ENCODE measurements around the gene ARL4A. TPM values are rescaled to one million over a fixed set of nuclear protein-coding genes. Genes with fewer than 3 reads are reported as not detected.
A peak's percentile ranks its signal among the peaks of the same experiment; 100 is the strongest.

Gene ARL4A
- total and polyA plus RNA-seq, 7 donors: 2.5 to 47.7 (median 7.4) TPM

DNA sequence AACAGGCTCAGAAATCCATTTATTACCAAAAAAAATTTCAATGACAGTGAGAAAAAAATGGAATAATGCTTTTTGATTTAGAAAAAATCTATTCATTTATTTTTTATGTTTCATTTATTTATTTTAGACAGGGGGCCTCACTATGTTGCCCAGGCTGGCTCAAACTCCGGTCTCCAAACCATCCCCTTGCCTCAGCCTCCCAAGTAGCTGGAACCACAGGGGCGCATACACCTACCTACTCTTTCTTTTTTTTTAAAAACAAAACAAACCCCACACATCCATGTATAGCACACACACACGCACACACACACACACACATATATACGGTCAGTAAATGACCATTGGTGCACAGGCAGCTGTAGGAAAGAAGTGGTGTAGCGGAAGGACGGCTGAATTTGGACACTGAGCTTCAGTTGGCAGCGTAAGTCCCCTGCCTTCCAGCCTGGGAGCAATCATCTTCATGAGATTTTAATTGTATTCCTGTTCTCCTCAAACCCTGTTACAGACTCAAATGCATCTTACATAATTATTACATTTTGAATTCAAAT lies 28.8 kb downstream of the ARL4A start:
- no peaks in the 10 kb centered on the region for H3K27me3 ChIP-seq (ENCODE audit: insufficient read depth in 3 of 3, low read length in 2 of 3)
- ATAC-seq (no peak), DNase-seq (no peak)
- intact Hi-C loops (cut with DNase I): no loop called here
- TF ChIP-seq, protein P1, sequence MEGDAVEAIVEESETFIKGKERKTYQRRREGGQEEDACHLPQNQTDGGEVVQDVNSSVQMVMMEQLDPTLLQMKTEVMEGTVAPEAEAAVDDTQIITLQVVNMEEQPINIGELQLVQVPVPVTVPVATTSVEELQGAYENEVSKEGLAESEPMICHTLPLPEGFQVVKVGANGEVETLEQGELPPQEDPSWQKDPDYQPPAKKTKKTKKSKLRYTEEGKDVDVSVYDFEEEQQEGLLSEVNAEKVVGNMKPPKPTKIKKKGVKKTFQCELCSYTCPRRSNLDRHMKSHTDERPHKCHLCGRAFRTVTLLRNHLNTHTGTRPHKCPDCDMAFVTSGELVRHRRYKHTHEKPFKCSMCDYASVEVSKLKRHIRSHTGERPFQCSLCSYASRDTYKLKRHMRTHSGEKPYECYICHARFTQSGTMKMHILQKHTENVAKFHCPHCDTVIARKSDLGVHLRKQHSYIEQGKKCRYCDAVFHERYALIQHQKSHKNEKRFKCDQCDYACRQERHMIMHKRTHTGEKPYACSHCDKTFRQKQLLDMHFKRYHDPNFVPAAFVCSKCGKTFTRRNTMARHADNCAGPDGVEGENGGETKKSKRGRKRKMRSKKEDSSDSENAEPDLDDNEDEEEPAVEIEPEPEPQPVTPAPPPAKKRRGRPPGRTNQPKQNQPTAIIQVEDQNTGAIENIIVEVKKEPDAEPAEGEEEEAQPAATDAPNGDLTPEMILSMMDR (IDR thresholded peaks at IDR 0.05): no peak
- peaks cover 17% of the 10 kb centered on the region for H3K4me1 ChIP-seq
- peak overlapping the region; percentile 58 for H3K27ac ChIP-seq
- 78 to 83% (median 81%) methylated on average over 7 of the region's 7 CpGs for WGBS, 3 donors
- no peaks in the 10 kb centered on the region for H3K36me3 ChIP-seq (ENCODE audit: insufficient read depth in 1 of 2, low read depth in 1 of 2)
- no peaks in the 10 kb centered on the region for H3K9me3 ChIP-seq
- peak overlapping the region; percentile 38 for H3K4me3 ChIP-seq

DNA sequence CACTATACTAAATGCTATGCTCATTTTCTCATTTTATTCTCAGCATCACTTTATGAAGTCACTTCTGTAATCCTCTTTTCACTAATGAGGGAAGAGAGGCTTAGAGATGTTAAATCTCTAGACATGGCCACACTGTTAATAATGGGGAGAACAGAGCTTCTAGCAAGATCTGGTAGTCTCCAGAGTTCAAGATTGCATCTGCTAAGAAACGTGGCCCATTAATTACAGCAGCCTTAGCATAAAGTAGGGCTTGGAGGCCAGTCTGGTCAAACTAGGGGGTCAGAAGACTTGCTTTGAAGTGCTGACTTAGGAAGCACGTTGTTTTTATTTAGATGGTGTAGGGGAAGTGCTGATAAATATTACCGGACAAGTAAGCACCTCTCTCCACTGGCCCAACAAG lies 29.3 kb downstream of the ARL4A start:
- Histone ChIP-seq H3K9me3 (no peaks in the 10 kb centered on the region), H3K27ac (peak overlapping the region; percentile 58), H3K27me3 (ENCODE audit: insufficient read depth in 3 of 3, low read length in 2 of 3) (no peaks in the 10 kb centered on the region), H3K4me1 (peaks cover 17% of the 10 kb centered on the region), H3K4me3 (no peak overlapping the region), H3K36me3 (ENCODE audit: insufficient read depth in 1 of 2, low read depth in 1 of 2) (no peaks in the 10 kb centered on the region)
- intact Hi-C loops (cut with DNase I): no loop called here
- no peak for ATAC-seq
- DNase-seq: no peak
- TF ChIP-seq, protein P1 (IDR thresholded peaks at IDR 0.05): no peak
- 59 to 74% (median 73%) methylated on average over 3 of the region's 3 CpGs for WGBS, 3 donors

DNA sequence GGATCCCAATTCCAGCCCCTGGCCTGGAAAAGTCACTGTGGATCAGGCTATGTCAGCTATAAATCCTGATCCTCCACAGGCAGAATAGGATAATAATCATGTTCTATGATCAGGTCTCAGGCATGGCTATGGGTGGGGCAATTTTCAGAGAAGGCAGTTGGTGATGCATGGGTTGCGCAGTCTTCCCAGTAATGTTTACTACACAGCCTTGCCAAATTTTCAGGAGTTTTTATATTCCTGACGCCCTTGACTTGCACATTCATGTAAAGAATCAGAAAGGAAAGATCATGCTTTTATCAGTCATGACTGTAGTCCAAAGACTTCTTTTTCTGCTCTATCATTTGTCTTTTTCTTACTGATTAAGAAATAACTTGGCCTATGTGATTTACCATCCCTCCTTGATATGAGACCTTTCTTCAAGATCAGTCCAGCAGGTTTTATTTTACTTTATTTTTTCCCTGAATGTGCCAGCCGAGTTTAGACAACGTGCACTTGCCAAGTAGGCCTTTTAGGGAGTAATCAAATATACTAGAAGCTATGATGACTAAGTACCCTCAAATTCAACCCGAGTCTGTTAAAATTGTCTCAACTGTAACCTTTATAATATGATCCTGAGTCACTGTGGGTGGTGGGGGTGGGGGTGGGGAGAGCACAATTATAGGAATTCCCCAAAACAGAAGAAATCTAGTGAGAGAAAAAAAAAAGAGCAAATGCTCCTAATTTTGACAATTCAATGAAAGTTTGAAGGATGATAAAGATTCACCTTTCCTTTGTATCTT lies 31.9 kb downstream of the ARL4A start:
- no peak overlapping the region for H3K4me3 ChIP-seq
- intact Hi-C loops (cut with DNase I): no loop called here
- ATAC-seq: peak in 3 of 4 donors; percentile 29 to 46 (median 45)

DNA sequence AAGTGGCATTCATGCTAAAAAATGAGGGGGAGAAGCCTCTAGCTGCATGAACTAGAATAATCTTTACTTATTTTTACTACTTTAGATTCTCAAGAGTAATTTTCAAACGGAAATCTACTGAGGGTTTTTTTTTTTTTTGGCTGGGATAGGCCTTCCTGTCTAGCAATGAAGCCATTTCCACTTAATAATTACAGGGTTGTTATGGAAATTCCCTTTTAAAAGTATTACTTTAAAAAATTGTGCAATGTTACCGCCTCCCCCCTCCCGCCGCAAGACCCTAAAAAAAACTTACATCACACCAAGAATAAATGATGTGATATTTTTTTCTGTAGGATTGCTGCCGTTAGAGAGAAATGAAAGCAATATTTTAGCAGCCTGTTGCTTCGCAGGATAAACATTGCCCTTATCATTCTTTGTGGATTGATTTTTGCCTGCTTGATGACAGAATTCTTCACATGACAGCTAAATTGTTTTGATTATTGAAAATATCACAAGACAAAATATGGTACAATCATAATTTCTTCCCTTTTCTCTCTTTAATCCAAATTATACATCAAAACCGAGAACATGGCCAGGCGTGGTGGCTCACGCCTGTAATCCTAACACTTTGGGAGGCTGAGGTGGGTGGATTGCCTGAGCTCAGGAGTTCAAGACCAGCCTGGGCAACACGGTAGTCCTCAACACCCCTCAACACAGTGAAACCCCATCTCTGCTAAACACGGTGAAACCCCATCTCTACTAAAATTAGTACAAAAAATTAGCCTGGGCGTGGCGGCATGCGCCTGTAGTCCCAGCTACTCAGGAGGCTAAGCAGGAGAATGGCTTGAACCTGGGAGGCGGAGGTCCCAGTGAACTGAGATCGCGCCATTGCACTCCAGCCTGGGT lies 32.8 kb downstream of the ARL4A start:
- Histone ChIP-seq H3K9me3 (no peaks in the 10 kb centered on the region), H3K27me3 (ENCODE audit: insufficient read depth in 3 of 3, low read length in 2 of 3) (no peaks in the 10 kb centered on the region), H3K27ac (peak overlapping the region; percentile 56), H3K4me1 (peaks cover 17% of the 10 kb centered on the region), H3K36me3 (ENCODE audit: insufficient read depth in 1 of 2, low read depth in 1 of 2) (no peaks in the 10 kb centered on the region), H3K4me3 (no peak overlapping the region)
- 83 to 84% (median 84%) methylated on average over 17 of the region's 17 CpGs for WGBS, 3 donors
- intact Hi-C loops (cut with DNase I): no loop called here
- DNase-seq: no peak
- no peak for ATAC-seq
- TF ChIP-seq, protein P1 (IDR thresholded peaks at IDR 0.05): no peak

More for the DNA sequence above, 31.9 kb downstream of the ARL4A start:
- no peak for DNase-seq
- 30 to 52% (median 33%) methylated on average over 5 of the region's 5 CpGs for WGBS, 3 donors
- peaks cover 17% of the 10 kb centered on the region for H3K4me1 ChIP-seq
- TF ChIP-seq, protein P1 (IDR thresholded peaks at IDR 0.05): no peak
- H3K27ac ChIP-seq: peak overlapping the region; percentile 56
- no peaks in the 10 kb centered on the region for H3K27me3 ChIP-seq (ENCODE audit: insufficient read depth in 3 of 3, low read length in 2 of 3)
- no peaks in the 10 kb centered on the region for H3K9me3 ChIP-seq
- no peaks in the 10 kb centered on the region for H3K36me3 ChIP-seq (ENCODE audit: insufficient read depth in 1 of 2, low read depth in 1 of 2)

Data from psoas muscle (tissue), 8 donors.